HepG2 (cell line): ENCODE measurements around the gene ELOVL7. TPM values are rescaled to one million over a fixed set of nuclear protein-coding genes. Genes with fewer than 3 reads are reported as not detected.

Source experiments
- ATAC-seq: fragments of 200-7000 bp; cut with Tn5 transposase; 3 replicates; pipeline ENCODE4 v1.9.1; 2020; ENCODE audit warnings: mild to moderate bottlenecking, moderate library complexity
- BruUV-seq: library from RNA; stranded (reverse); fragments of 400-500 nt; replicated peaks from 2 replicates; lab custom pipeline; 2021; lab: Mats Ljungman, UMichigan
- CTCF ChIA-PET: fragments of 300-600 bp; formaldehyde crosslinking; extraction: SDS; loops from one replicate; lab custom pipeline; 2021; ENCODE audit warnings: low total read pairs, inconsistent platforms, low intra/inter-chr PET ratio; lab: Yijun Ruan, JAX
- POLR2A ChIA-PET: fragments of 350-600 bp; sonication (Branson Sonifier 250); formaldehyde crosslinking; loops from one replicate; lab custom pipeline; 2020; ENCODE audit warnings: antibody characterized with exemption, inconsistent platforms; lab: Yijun Ruan, JAX
- DNase-seq: peaks from one replicate; pipeline ENCODE4 v3.0.0-alpha.2; 2015; ENCODE audit warnings: low spot score
- FAIRE-seq: peaks from 3 replicates; lab custom pipeline; 2011; peaks lifted over from hg19 to GRCh38; lab: Jason Lieb, UNC
- H2AFZ ChIP-seq: one replicate; pipeline ENCODE4 v1.6.1; 2011; ENCODE audit warnings: low read length, inconsistent platforms
- H3K27ac ChIP-seq: fragments of 300-600 bp; 3 replicates; pipeline ENCODE4 v1.8.0; 2011; ENCODE audit warnings: mixed run types, mild to moderate bottlenecking, mixed read lengths, low read length, inconsistent platforms; ENCODE audit not compliant: insufficient read depth; ENCODE audit errors: extremely low read length
- H3K27me3 ChIP-seq, 2 experiments: fragments of 200-600 bp in 1 of 2; 2 replicates in 1 of 2; 3 replicates in 1 of 2; pipeline versions ENCODE4 v1.6.0 to v1.8.0; 2011; ENCODE audit warnings: low read length in 2 of 2, mild to moderate bottlenecking in 2 of 2, moderate library complexity in 2 of 2, inconsistent platforms in 1 of 2; ENCODE audit not compliant: insufficient read depth in 2 of 2, control insufficient read depth in 1 of 2
- H3K36me3 ChIP-seq, 2 experiments: fragments of 200-600 bp in 1 of 2; replicated peaks in 1 of 2; 2 replicates in 1 of 2; 3 replicates in 1 of 2; pipeline versions ENCODE4 v1.5.1 to v1.8.0; 2011; ENCODE audit warnings: low read length in 2 of 2, inconsistent platforms in 1 of 2; ENCODE audit not compliant: insufficient read depth in 2 of 2, control insufficient read depth in 1 of 2
- H3K4me1 ChIP-seq: 2 replicates; pipeline ENCODE4 v1.5.1; 2012; ENCODE audit warnings: low read length, inconsistent platforms; ENCODE audit not compliant: insufficient read depth
- H3K4me2 ChIP-seq: 2 replicates; pipeline ENCODE4 v1.6.0; 2011; ENCODE audit warnings: low read depth, low read length, inconsistent platforms
- H3K4me3 ChIP-seq, 3 experiments: fragments of 200-600 bp in 1 of 3; sonication (generic), shearing (Covaris generic) in 1 of 3; replicated peaks in 1 of 3; 2 replicates each; pipeline ENCODE4 v1.5.1; 2011 to 2016; ENCODE audit warnings: low read length in 3 of 3, inconsistent platforms in 2 of 3, low read depth in 2 of 3, mild to moderate bottlenecking in 2 of 3, control low read depth in 1 of 3, mixed read lengths in 1 of 3; ENCODE audit not compliant: insufficient read depth in 1 of 3
- H3K79me2 ChIP-seq: one replicate; pipeline ENCODE4 v1.6.1; 2011; ENCODE audit warnings: low read length, inconsistent platforms; ENCODE audit not compliant: insufficient read depth
- H3K9ac ChIP-seq: 2 replicates; pipeline ENCODE4 v1.6.0; 2011; ENCODE audit warnings: mild to moderate bottlenecking, low read depth, low read length, inconsistent platforms; ENCODE audit not compliant: insufficient read depth
- H3K9me3 ChIP-seq: 2 replicates; pipeline ENCODE4 v1.5.1; 2012; ENCODE audit warnings: mild to moderate bottlenecking, low read length
- H4K20me1 ChIP-seq: 2 replicates; pipeline ENCODE4 v1.6.0; 2011; ENCODE audit warnings: inconsistent platforms, mild to moderate bottlenecking, low read length, moderate library complexity; ENCODE audit not compliant: insufficient read depth
- DNMT1 ChIP-seq: sonication (generic); formaldehyde crosslinking; IDR thresholded peaks from 2 replicates; pipeline ENCODE4 v1.5.1; 2020; ENCODE audit warnings: mild to moderate bottlenecking, missing genetic modification reagents
- EP300 ChIP-seq, 3 experiments: sonication (generic) in 1 of 3; formaldehyde crosslinking in 1 of 3; IDR thresholded peaks; 2 replicates each; pipeline versions ENCODE4 v1.5.1 to v1.6.1; 2011 to 2020; ENCODE audit warnings: low read depth in 2 of 3, low read length in 2 of 3, borderline replicate concordance in 1 of 3, improper control_type of control experiment in 1 of 3, mild to moderate bottlenecking in 1 of 3, missing genetic modification reagents in 1 of 3, moderate library complexity in 1 of 3
- FOSL2 ChIP-seq: sonication (generic); formaldehyde crosslinking; IDR thresholded peaks from 2 replicates; pipeline ENCODE4 v1.4.0; 2020; ENCODE audit warnings: missing genetic modification reagents
- FOXA3 ChIP-seq: IDR thresholded peaks from 2 replicates; pipeline ENCODE4 v1.6.1; 2016; ENCODE audit warnings: missing genetic modification reagents, missing compliant biosample characterization
- WGBS: methylation state at CpG from one replicate; pipeline ENCODE4 v1.1.6; 2017; ENCODE audit warnings: low lambda C conversion rate; 5-methylcytosine and 5-hydroxymethylcytosine counted together
- in situ Hi-C: cut with HindIII; loops from 2 replicates; pipeline ENCODE4 v1.10.0; 2017; ENCODE audit warnings: low pct_unique_long_range_greater_than_20kb; ENCODE audit not compliant: extremely low pct_ligation_motif_present
- intact Hi-C: fragments of 100-400 bp; cut with micrococcal nuclease; formaldehyde crosslinking; loops from one replicate; pipeline ENCODE4 v1.10.0; 2022; ENCODE audit not compliant: unreplicated experiment
- polyA plus RNA-seq, 8 experiments: library from polyadenylated mRNA; depleted of rRNA in 3 of 8; stranded (reverse) in 7 of 8; unstranded in 1 of 8; fragments of >200 nt; fragmentation: Illumina TruSeq in 4 of 8; extraction: Trizol in 4 of 8; gene quantifications; 2 replicates each; pipeline versions ENCODE4 v1.2.1 to v1.2.3, GENCODE V29; 2011 to 2016; ENCODE audit warnings: low read depth in 4 of 8, missing spikeins in 1 of 8, mixed read lengths in 1 of 8; ENCODE audit not compliant: insufficient read depth in 1 of 8
- total RNA-seq, 5 experiments: library from RNA; depleted of rRNA; stranded (reverse); fragments of >200 nt; fragmentation: Illumina TruSeq; extraction: Trizol; gene quantifications; 2 replicates each; pipeline ENCODE4 v1.2.3, GENCODE V29; 2016; ENCODE audit warnings: low read depth in 1 of 5
- TF ChIP-seq, protein P1 (sequence below): sonication (generic); formaldehyde crosslinking; IDR thresholded peaks from 2 replicates; pipeline ENCODE4 v1.8.0; 2022; ENCODE audit warnings: low read depth, missing genetic modification reagents

Gene ELOVL7
- total and polyA plus RNA-seq, 2 of the 13 experiments (the other 11 are each of a cell fraction or from before 2014, with no cell fraction given), result 4.5 to 7.3 TPM

GRCh38 chr5:60810438-60811085 lies 33.5 kb downstream of the ELOVL7 start (continued):
- TF ChIP-seq FOSL2 (CRISPR knock-in tag), result peak; percentile 81
- peak in 1 of 2 experiments; percentile 30; a peak in 1 of 4 replicates for TF ChIP-seq EP300 (IDR thresholded peaks at IDR 0.05; ENCODE audit: low read depth in 2 of 2, low read length in 2 of 2)
- TF ChIP-seq EP300 (CRISPR knock-in tag; IDR thresholded peaks at IDR 0.05; ENCODE audit: borderline replicate concordance), result no peak
- peak; percentile 62; the same call in 1 of the 2 replicates for TF ChIP-seq FOXA3

DNA sequence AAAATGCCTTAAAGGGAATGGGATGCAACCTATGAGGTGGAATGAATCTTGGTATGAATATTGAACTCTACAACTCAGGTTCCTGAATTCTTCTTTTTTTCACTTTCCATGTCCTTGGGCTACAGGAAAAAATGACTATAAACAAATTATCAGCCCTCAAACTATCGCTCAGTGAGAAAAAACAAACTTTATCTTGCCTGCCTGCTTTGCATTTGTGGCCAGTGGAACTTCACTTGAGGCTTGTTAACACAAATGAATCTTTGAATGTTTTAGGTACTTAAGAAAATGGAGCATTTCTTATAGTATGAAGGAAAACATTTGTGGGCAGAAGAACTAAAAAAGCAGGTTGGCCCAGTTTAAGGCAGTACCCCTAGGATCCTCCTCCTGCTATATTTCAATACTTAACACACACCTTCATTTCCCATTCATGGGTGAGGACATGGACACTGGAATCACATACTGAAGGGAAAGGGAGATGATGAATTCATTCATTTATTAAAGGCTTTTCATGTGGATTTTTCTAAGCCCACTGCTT lies 34.1 kb downstream of the ELOVL7 start:
- FAIRE-seq (no peak), DNase-seq (no peak), ATAC-seq (no peak)
- H3K4me3 ChIP-seq, result no peak overlapping the region
- in situ Hi-C loops, result loop anchor here (10.0 kb wide), 1 partner anchor 125 kb away; no protein-coding TSS in a partner anchor
- no peaks in the 10 kb centered on the region for H3K36me3 ChIP-seq
- TF ChIP-seq DNMT1, result no peak
- TF ChIP-seq, protein P1, sequence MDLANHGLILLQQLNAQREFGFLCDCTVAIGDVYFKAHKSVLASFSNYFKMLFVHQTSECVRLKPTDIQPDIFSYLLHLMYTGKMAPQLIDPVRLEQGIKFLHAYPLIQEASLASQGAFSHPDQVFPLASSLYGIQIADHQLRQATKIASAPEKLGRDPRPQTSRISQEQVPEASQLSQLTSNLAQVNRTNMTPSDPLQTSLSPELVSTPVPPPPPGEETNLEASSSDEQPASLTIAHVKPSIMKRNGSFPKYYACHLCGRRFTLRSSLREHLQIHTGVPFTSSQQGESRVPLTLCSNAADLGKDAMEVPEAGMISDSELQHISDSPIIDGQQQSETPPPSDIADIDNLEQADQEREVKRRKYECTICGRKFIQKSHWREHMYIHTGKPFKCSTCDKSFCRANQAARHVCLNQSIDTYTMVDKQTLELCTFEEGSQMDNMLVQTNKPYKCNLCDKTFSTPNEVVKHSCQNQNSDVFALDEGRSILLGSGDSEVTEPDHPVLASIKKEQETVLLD, result no peak
- 81% methylated on average over 1 of the region's 1 CpG for WGBS
- H3K4me1 ChIP-seq, result peaks cover 44% of the 10 kb centered on the region
- ChIA-PET CTCF (no interaction called here), POLR2A (no interaction called here)
- no peaks in the 10 kb centered on the region for H3K27me3 ChIP-seq
- no peak overlapping the region for H3K27ac ChIP-seq
- no TSS peak for BruUV-seq
- no peak overlapping the region for H3K4me2 ChIP-seq
- H3K9ac ChIP-seq, result no peak overlapping the region
- no peak overlapping the region for H2AFZ ChIP-seq
- intact Hi-C loops, result no loop called here
- no peaks in the 10 kb centered on the region for H3K9me3 ChIP-seq
- H4K20me1 ChIP-seq, result no peaks in the 10 kb centered on the region
- H3K79me2 ChIP-seq, result no peaks in the 10 kb centered on the region
